ENCODE data around the gene OLR1.

The OLR1 gene

DNA sequence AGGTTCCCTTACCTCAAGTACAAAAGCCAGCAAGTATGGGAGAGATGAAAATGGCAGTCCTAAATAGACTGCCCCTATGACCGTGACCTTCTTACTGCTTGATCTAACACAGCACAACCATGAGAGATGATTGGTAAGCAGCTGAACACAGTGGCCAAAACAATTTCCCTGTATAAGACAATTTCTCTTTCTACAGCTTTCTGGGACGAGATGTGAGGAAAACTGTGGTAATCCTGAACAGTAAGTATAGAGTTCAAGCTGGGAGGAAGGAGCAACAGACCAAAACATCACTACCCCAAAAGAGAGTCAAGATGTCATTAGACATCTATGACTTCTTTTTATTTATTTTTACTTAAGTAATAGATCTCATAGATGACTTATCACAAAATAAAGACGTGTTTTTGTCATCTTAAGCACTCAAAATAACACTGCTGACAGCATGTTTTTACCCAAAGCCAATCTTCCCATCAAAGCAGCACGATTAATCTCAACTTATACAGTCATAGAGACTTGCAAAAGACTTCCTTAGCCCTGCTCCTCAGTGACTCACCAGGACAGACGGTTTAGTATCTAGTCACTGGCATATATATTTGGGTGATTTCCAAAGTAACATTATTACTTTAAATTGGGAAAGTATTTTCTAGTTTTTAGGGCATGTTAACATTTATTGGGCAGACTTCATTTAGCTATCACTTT lies 10.6 kb upstream of the OLR1 start:
- TF ChIP-seq, protein P1, sequence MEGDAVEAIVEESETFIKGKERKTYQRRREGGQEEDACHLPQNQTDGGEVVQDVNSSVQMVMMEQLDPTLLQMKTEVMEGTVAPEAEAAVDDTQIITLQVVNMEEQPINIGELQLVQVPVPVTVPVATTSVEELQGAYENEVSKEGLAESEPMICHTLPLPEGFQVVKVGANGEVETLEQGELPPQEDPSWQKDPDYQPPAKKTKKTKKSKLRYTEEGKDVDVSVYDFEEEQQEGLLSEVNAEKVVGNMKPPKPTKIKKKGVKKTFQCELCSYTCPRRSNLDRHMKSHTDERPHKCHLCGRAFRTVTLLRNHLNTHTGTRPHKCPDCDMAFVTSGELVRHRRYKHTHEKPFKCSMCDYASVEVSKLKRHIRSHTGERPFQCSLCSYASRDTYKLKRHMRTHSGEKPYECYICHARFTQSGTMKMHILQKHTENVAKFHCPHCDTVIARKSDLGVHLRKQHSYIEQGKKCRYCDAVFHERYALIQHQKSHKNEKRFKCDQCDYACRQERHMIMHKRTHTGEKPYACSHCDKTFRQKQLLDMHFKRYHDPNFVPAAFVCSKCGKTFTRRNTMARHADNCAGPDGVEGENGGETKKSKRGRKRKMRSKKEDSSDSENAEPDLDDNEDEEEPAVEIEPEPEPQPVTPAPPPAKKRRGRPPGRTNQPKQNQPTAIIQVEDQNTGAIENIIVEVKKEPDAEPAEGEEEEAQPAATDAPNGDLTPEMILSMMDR (conservative IDR thresholded peaks at IDR 0.05; ENCODE audit: low read length): no peak
- no peak for TF ChIP-seq EZH2phosphoT487 (IDR thresholded peaks at IDR 0.05; ENCODE audit: borderline replicate concordance)
- Histone ChIP-seq H3K4me1 (ENCODE audit: insufficient read depth, low read length, poor library complexity, severe bottlenecking) (no peaks in the 10 kb centered on the region), H2AFZ (ENCODE audit: low read length) (no peak overlapping the region), H4K20me1 (ENCODE audit: insufficient read depth, low read length, poor library complexity, severe bottlenecking) (no peaks in the 10 kb centered on the region), H3K9me3 (ENCODE audit: insufficient read depth, low read depth, low read length) (no peaks in the 10 kb centered on the region), H3K9ac (ENCODE audit: low read depth, low read length, poor library complexity, severe bottlenecking) (no peak overlapping the region), H3K27me3 (ENCODE audit: insufficient read depth, low read length, poor library complexity, severe bottlenecking) (no peaks in the 10 kb centered on the region), H3K4me2 (ENCODE audit: low read depth, low read length, poor library complexity, severe bottlenecking) (no peak overlapping the region), H3K36me3 (ENCODE audit: insufficient read depth, low read length) (no peaks in the 10 kb centered on the region), H3K9me2 (replicated peaks; ENCODE audit: low read depth, low read length) (no peaks in the 10 kb centered on the region), H3K79me2 (ENCODE audit: insufficient read depth, low read length) (no peaks in the 10 kb centered on the region), H3F3A (ENCODE audit: low read depth) (no peaks in the 10 kb centered on the region), H3K4me3 (ENCODE audit: low read length, poor library complexity, severe bottlenecking) (no peak overlapping the region)

DNA sequence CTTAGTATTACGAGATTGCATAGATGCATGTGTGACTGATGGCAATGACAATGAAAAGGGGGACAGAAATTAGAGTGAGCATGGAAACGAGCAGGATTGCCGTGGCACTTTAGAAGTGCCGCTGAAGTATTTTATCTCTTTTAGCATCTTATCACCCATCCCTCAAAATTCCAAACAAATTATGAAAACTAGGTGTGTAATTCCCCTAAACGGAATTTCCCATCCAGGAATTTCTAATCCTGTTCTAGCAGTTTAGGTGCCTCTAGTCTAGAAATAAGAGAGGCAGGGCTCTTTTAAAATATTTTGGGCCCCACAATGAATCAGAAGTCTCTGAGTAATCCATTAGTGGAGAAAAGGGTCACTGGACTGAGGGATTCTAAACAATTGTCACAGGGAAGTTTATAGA lies 7.8 kb upstream of the OLR1 start:
- no peak overlapping the region for H3K4me2 ChIP-seq (ENCODE audit: low read depth, low read length, poor library complexity, severe bottlenecking)

DNA sequence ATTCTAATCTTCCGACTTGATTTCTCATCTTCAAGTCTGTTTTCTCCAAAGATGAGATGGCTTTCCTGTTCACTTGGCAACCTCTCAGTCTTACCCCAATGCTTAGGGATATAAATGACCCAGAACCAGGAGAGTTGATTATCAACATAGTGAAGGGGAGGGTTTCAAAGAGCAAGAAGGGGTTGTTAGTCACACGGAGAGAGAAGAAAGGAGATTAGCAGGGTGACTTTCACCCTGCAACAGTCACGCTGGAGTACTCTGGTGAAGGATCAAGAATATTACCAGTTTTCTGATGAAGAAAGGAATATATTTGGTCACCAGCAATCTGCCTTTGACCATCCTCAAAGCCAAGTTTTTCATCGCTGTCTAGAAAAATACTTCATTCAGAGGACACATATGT lies 6.9 kb upstream of the OLR1 start, which contains the start of gene TMEM52B:
TSS of gene TMEM52B (plus strand) at position 212 of the 400 bp plus-strand sequence. CDS start 543 bp downstream, outside the sequence.
- Histone ChIP-seq H3K9me2 (replicated peaks; ENCODE audit: low read depth, low read length) (no peaks in the 10 kb centered on the region), H4K20me1 (ENCODE audit: insufficient read depth, low read length, poor library complexity, severe bottlenecking) (no peaks in the 10 kb centered on the region), H3K79me2 (ENCODE audit: insufficient read depth, low read length) (no peaks in the 10 kb centered on the region), H2AFZ (ENCODE audit: low read length) (no peak within 1 kb of the TSS), H3K36me3 (ENCODE audit: insufficient read depth, low read length) (no peaks in the 10 kb centered on the region), H3K4me1 (ENCODE audit: insufficient read depth, low read length, poor library complexity, severe bottlenecking) (no peaks in the 10 kb centered on the region), H3K9ac (ENCODE audit: low read depth, low read length, poor library complexity, severe bottlenecking) (no peak within 1 kb of the TSS), H3K27me3 (ENCODE audit: insufficient read depth, low read length, poor library complexity, severe bottlenecking) (no peaks in the 10 kb centered on the region), H3K4me3 (ENCODE audit: low read length, poor library complexity, severe bottlenecking) (no peak within 1 kb of the TSS), H3K9me3 (ENCODE audit: insufficient read depth, low read depth, low read length) (no peaks in the 10 kb centered on the region), H3F3A (ENCODE audit: low read depth) (no peaks in the 10 kb centered on the region), H3K4me2 (ENCODE audit: low read depth, low read length, poor library complexity, severe bottlenecking) (no peak within 1 kb of the TSS)
- no peak for TF ChIP-seq EZH2phosphoT487 (IDR thresholded peaks at IDR 0.05; ENCODE audit: borderline replicate concordance)
- TF ChIP-seq, protein P1 (conservative IDR thresholded peaks at IDR 0.05; ENCODE audit: low read length): no peak

More for the DNA sequence above, 7.8 kb upstream of the OLR1 start:
- Histone ChIP-seq H4K20me1 (ENCODE audit: insufficient read depth, low read length, poor library complexity, severe bottlenecking) (no peaks in the 10 kb centered on the region), H3F3A (ENCODE audit: low read depth) (no peaks in the 10 kb centered on the region), H3K36me3 (ENCODE audit: insufficient read depth, low read length) (no peaks in the 10 kb centered on the region), H3K9me3 (ENCODE audit: insufficient read depth, low read depth, low read length) (no peaks in the 10 kb centered on the region), H2AFZ (ENCODE audit: low read length) (no peak overlapping the region), H3K79me2 (ENCODE audit: insufficient read depth, low read length) (no peaks in the 10 kb centered on the region), H3K9ac (ENCODE audit: low read depth, low read length, poor library complexity, severe bottlenecking) (no peak overlapping the region), H3K4me3 (ENCODE audit: low read length, poor library complexity, severe bottlenecking) (no peak overlapping the region), H3K4me1 (ENCODE audit: insufficient read depth, low read length, poor library complexity, severe bottlenecking) (no peaks in the 10 kb centered on the region), H3K27me3 (ENCODE audit: insufficient read depth, low read length, poor library complexity, severe bottlenecking) (no peaks in the 10 kb centered on the region), H3K9me2 (replicated peaks; ENCODE audit: low read depth, low read length) (no peaks in the 10 kb centered on the region)
- TF ChIP-seq, protein P1 (conservative IDR thresholded peaks at IDR 0.05; ENCODE audit: low read length): no peak
- no peak for TF ChIP-seq EZH2phosphoT487 (IDR thresholded peaks at IDR 0.05; ENCODE audit: borderline replicate concordance)

Data from Loucy (cell line).